Measurements from ENCODE around the gene SOCS7.

Gene SOCS7

DNA sequence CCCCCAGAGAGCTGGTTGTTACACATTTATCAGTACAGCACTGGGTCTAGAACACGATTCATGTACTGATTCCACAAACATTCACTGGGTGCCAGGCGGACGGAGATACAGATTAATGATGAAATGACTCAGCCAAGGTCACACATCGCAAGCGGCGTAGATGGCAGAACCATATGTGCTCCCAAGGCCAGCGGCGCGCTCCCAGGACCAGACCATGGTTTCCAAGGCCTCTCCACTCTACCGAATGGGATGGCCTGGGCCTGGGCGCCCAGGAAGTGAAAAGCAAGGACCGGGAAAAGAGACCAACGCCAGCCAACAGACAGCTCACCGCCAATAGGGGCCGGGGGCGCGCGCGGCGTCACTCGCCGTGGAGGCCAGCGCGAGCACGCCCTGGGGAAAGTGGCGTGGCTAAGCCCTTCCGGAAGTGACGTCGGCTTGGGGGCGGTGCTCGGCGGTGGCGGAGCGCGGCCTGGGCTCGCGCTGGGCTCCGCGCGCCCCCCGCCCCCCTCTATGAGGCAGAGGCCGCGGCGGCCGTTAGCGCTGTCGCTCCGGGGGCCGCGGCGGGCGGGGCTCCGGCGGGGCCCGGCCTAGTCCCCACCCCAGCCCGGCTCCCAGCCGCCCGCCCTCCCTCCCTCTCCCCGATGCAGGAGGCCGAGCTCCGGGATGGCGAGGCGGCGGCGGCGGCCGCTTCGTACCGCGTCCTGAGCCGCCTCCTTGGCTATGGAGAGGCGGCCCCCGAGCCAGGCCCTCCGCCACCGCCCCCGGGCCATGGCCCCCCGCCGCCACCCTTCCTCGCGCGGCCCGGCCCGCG lies at the start of gene SOCS7:
Gene SOCS7, plus strand, starts transcription at position 433 of the 811 bp plus-strand sequence. Its CDS starts 209 bp downstream, at position 642.
- H3K4me3 ChIP-seq (replicated peaks; ENCODE audit: low read depth, low read length): peak within 1 kb of the TSS; percentile 69
- TF ChIP-seq CTCF (IDR thresholded peaks at IDR 0.05; ENCODE audit: low read depth, low read length, missing control alignments): no peak
- peak; percentile 58 for DNase-seq (ENCODE audit: extremely low read depth, low read depth)

- no peak overlapping the region for H3K4me3 ChIP-seq (replicated peaks; ENCODE audit: low read depth, low read length)
- no peak for DNase-seq (ENCODE audit: extremely low read depth, low read depth)
- TF ChIP-seq CTCF (IDR thresholded peaks at IDR 0.05; ENCODE audit: low read depth, low read length, missing control alignments): no peak
Measured at GRCh38 chr17:38315497-38315896, 36.1 kb upstream of the SOCS7 start.

GRCh38 chr17:38317081-38317480 lies 34.6 kb upstream of the SOCS7 start:
- no peak overlapping the region for H3K4me3 ChIP-seq (replicated peaks; ENCODE audit: low read depth, low read length)
- TF ChIP-seq CTCF (IDR thresholded peaks at IDR 0.05; ENCODE audit: low read depth, low read length, missing control alignments): no peak
- no peak for DNase-seq (ENCODE audit: extremely low read depth, low read depth)

- no peak overlapping the region for H3K4me3 ChIP-seq (replicated peaks; ENCODE audit: low read depth, low read length)
- DNase-seq (ENCODE audit: extremely low read depth, low read depth): no peak
- TF ChIP-seq CTCF (IDR thresholded peaks at IDR 0.05; ENCODE audit: low read depth, low read length, missing control alignments): no peak
Measured at GRCh38 chr17:38320482-38320881, 31.2 kb upstream of the SOCS7 start.

GRCh38 chr17:38322156-38322779 lies 29.4 kb upstream of the SOCS7 start:
- no peak overlapping the region for H3K4me3 ChIP-seq (replicated peaks; ENCODE audit: low read depth, low read length)
- TF ChIP-seq CTCF (IDR thresholded peaks at IDR 0.05; ENCODE audit: low read depth, low read length, missing control alignments): peak; percentile 62
- DNase-seq (ENCODE audit: extremely low read depth, low read depth): no peak

- H3K4me3 ChIP-seq (replicated peaks; ENCODE audit: low read depth, low read length): no peak overlapping the region
- no peak for DNase-seq (ENCODE audit: extremely low read depth, low read depth)
- no peak for TF ChIP-seq CTCF (IDR thresholded peaks at IDR 0.05; ENCODE audit: low read depth, low read length, missing control alignments)
Measured at GRCh38 chr17:38322897-38323296, 28.7 kb upstream of the SOCS7 start.
